ENCODE results near the gene DOCK3.
"Not testable (repeated sequence)": the region's sequence is repeated elsewhere in the genome, so short reads cannot be mapped to it uniquely, and the experiment has no call there.

Gene DOCK3

GRCh38 chr3:50926868-50927267 is 252.1 kb downstream of the DOCK3 start:
- Histone ChIP-seq H3K4me1 (no peaks in the 10 kb centered on the region), H3K27me3 (no peaks in the 10 kb centered on the region), H3K4me3 (no peak overlapping the region), H3K9me3 (peaks cover 0 to 10% (median 4%) of the 10 kb centered on the region in 3 donors), H3K27ac (no peak overlapping the region), H3K36me3 (no peaks in the 10 kb centered on the region)
- no peak for DNase-seq
- intact Hi-C loops (cut with DNase I; ENCODE audit: low total_unique reads): no loop called here
- no peak for TF ChIP-seq CTCF (IDR thresholded peaks at IDR 0.05)

- no peak for DNase-seq
- peaks cover 0 to 3% (median 0%) of the 10 kb centered on the region in 3 donors for H3K36me3 ChIP-seq
- no peaks in the 10 kb centered on the region for H3K27me3 ChIP-seq
- H3K4me3 ChIP-seq: no peak overlapping the region
- H3K9me3 ChIP-seq: peaks cover 0 to 4% (median 0%) of the 10 kb centered on the region in 3 donors
- no peak for TF ChIP-seq CTCF (IDR thresholded peaks at IDR 0.05)
- intact Hi-C loops (cut with DNase I; ENCODE audit: low total_unique reads): no loop called here
- no peak overlapping the region for H3K27ac ChIP-seq
- no peaks in the 10 kb centered on the region for H3K4me1 ChIP-seq
These were observed 255.9 kb downstream of the DOCK3 start for GRCh38 chr3:50930371-50931208.

DNA sequence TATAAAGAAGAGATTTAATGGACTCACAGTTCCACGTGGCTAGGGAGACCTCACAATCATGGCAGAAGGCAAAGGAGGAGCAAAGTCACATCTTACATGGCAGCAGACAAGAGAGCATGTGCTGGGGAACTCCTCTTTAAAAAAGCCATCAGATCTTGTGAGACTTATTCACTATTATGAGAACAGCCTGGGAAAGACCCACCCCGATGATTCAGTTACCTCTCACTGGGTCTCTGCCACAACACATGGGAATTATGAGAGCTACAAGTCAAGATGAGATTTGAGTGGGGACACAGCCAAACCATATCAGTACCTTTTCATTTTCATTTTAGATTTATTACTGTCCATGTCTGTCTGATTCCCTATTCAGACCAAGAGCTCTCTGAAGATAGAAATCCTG is 258.2 kb downstream of the DOCK3 start:
- DNase-seq; H3K27ac ChIP-seq; intact Hi-C loops (cut with DNase I; ENCODE audit: low total_unique reads); H3K27me3 ChIP-seq; H3K4me3 ChIP-seq; H3K9me3 ChIP-seq; H3K4me1 ChIP-seq; H3K36me3 ChIP-seq: not testable (repeated sequence)

DNA sequence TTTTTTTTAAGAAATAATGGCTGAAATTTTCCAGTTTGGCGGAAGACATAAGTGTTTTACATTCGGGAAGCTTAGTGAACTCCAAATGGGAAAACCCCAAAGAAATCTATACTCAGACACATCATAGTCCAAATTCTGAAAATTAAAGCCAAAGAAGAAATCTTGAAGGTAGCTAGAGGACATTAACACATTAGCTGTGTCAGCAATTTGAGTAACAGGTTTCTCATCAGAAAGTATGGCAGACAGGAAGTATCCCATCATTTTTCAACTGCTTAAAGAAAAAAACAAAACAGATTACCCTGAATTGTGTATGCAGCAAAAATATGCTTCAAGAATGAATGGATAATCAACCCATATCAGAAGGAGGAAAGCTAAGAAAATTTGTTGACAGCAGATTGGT is 261.7 kb downstream of the DOCK3 start:
- no peak overlapping the region for H3K27ac ChIP-seq
- no peak overlapping the region for H3K4me3 ChIP-seq
- TF ChIP-seq CTCF (IDR thresholded peaks at IDR 0.05): no peak
- peaks cover 0 to 4% (median 0%) of the 10 kb centered on the region in 3 donors for H3K9me3 ChIP-seq
- peaks cover 0 to 3% (median 0%) of the 10 kb centered on the region in 3 donors for H3K36me3 ChIP-seq
- no peak for DNase-seq
- H3K27me3 ChIP-seq: no peaks in the 10 kb centered on the region
- H3K4me1 ChIP-seq: no peaks in the 10 kb centered on the region
- intact Hi-C loops (cut with DNase I; ENCODE audit: low total_unique reads): no loop called here

DNA sequence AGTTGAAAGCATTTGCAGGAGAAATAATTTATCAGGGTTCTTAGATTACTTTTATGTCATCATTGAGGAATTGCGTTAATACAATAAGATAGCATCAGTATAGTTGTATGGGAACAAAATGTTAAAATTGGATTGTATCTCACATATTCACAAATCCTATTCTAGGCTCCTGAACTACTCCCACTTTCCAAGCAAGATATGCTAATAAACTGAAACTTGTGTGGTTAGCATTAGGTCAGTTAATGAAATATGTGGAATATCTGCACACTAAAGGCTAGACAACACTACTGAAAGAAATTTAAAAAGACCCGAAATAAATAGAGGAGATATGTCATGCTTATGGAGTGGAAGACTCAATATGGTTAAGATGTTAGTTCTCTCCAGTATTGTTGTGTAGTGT is 272.7 kb downstream of the DOCK3 start:
- Histone ChIP-seq H3K36me3 (no peaks in the 10 kb centered on the region), H3K27me3 (no peaks in the 10 kb centered on the region), H3K4me3 (no peak overlapping the region), H3K4me1 (no peaks in the 10 kb centered on the region), H3K27ac (no peak overlapping the region), H3K9me3 (no peaks in the 10 kb centered on the region)
- intact Hi-C loops (cut with DNase I; ENCODE audit: low total_unique reads): no loop called here
- DNase-seq: no peak
- TF ChIP-seq CTCF (IDR thresholded peaks at IDR 0.05): no peak

- no peaks in the 10 kb centered on the region for H3K27me3 ChIP-seq
- no peak for DNase-seq
- no peak for TF ChIP-seq CTCF (IDR thresholded peaks at IDR 0.05)
- intact Hi-C loops (cut with DNase I; ENCODE audit: low total_unique reads): no loop called here
- H3K36me3 ChIP-seq: no peaks in the 10 kb centered on the region
- no peak overlapping the region for H3K27ac ChIP-seq
- H3K9me3 ChIP-seq: no peaks in the 10 kb centered on the region
- no peak overlapping the region for H3K4me3 ChIP-seq
- no peaks in the 10 kb centered on the region for H3K4me1 ChIP-seq
These were observed 275.9 kb downstream of the DOCK3 start for GRCh38 chr3:50950591-50950990.

All from tibial artery (tissue), 4 donors.